ENCODE data around the gene PCDHGA2. TPM values are rescaled to one million over a fixed set of nuclear protein-coding genes. Genes with fewer than 3 reads are reported as not detected.

PCDHGA2 gene
- total RNA-seq = 1.1 and 4.1 TPM in 2 replicates

DNA sequence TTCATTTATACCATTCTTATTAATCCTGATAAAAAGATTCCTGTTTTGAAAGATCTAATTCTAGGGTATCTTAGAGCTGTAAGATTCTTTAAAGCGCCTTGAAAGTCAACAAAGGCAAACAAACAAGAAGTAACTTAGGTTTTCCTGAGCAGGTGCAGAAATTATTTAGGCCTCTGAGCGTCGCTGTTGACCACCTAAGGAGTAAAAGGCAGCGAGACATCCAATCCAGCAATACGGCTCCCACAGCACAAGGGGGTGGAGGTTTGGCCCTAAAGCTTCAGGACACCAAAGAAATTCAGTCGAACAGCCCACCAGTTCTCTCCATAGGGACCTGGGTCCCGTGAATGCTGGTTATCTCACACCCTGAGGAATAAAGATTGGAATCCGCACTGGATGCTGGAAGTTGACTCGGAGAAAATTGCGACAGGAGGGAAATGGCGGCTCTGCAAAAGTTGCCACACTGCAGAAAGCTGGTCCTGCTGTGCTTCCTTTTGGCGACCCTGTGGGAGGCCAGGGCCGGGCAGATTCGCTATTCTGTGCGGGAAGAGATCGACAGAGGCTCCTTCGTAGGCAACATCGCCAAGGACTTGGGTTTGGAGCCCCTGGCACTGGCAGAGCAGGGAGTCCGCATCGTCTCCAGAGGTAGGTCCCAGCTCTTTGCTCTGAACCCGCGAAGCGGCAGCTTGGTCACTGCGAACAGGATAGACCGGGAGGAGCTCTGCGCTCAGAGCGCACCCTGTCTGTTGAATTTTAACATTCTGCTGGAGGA is at the start of gene PCDHGA2:
PCDHGA2 (plus strand) TSS at position 223 of the 769 bp plus-strand sequence.

DNA sequence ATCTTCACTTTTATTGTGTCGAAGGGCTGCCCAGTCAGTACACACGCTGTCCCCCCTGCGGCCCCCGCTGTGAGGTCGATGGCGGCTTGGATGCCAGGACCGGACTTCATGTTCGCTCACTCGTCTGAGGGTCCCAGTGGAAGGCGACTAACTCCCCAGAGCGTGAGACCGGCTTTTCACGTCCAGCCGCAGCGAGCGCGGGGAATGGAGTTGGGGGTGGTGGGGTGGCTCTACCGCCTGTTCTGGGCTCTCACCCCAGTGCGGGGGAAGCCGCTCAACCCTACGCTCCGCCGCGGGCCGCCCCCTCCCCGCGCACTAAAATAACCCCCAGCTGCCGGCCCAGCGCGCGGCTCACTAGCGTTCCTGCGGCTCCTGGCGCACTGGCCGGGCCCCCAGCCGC is 34.8 kb upstream of the PCDHGA2 start, which contains the start of gene SLC25A2:
SLC25A2 (minus strand) TSS at position 294 of the 400 bp plus-strand sequence; CDS start at position 110, 184 bp downstream.

DNA sequence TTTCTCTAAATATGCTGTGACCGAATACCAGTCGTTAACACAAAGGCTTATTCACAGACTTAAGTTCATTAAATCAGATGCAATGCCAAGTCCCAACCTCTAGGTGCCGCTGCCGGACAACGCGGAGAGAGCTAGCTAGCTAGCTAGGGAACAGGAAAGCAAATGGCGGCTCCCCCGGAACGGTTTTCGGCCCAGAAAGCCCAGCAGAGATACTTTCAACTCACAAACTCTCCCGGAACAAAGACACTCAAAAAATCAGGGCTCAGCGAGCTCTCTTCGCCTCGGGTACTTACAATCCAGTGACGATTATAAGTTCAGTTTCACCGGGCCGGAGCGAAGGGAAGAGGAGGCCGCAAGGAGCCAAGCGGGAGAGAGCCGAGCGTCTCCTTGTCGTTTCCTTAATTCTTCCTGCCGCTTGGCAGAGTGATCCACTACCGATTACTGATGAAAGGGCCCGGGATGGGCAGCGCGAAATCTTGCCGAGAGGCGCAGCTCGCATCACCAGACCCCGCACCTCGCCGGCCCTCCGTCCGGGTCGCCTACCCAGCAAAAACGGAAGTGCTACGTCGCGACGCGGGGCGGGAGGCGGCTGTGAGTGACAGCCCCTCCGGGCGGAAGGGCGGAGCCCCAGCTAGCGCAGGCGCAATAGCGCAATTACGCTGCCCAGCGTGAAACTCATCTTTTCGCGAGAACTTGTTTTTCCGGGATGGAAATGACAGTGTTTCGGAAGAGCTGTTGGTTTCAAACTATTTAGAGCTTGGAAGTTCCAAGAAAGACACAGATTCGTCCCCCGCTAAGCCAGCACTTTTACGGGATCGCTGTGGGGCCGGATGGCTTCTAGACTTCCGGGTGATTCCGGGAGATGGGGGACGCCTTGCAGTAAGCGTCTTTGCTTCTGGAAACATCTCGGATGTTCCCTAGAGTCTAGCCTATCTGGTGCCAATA is 18.1 kb upstream of the PCDHGA2 start, which contains the start of gene TAF7:
TAF7 (minus strand) TSS at position 560 of the 945 bp plus-strand sequence. CDS start 740 bp downstream, outside the sequence.

DNA sequence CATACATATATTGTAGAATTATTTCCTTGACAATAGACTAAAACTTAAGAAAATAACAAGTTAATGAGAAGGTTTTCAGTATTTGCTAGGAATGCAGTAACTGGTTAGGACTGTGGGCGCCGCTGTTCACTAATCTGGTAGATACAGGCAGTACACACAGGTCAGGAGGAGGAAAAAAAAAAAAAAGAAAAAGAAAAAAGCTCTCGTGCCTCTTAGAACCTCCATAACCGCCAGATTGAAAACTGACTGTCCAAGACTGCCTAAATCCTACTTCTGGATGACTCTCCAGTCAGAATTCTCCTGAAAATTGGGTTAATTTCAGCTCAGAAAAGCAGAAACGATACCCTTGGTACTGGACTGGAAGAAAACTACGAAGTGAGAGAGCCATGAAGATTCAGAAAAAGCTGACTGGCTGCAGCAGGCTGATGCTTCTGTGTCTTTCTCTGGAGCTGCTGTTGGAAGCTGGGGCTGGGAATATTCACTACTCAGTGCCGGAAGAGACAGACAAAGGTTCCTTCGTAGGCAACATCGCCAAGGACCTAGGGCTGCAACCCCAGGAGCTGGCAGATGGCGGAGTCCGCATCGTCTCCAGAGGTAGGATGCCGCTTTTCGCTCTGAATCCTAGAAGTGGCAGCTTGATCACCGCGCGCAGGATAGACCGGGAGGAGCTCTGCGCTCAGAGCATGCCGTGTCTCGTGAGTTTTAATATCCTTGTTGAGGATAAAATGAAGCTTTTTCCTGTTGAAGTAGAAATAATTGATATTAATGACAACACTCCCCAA is 8.1 kb upstream of the PCDHGA2 start, which contains the start of gene PCDHGA1:
PCDHGA1 (plus strand) TSS at position 216 of the 782 bp plus-strand sequence.

DNA sequence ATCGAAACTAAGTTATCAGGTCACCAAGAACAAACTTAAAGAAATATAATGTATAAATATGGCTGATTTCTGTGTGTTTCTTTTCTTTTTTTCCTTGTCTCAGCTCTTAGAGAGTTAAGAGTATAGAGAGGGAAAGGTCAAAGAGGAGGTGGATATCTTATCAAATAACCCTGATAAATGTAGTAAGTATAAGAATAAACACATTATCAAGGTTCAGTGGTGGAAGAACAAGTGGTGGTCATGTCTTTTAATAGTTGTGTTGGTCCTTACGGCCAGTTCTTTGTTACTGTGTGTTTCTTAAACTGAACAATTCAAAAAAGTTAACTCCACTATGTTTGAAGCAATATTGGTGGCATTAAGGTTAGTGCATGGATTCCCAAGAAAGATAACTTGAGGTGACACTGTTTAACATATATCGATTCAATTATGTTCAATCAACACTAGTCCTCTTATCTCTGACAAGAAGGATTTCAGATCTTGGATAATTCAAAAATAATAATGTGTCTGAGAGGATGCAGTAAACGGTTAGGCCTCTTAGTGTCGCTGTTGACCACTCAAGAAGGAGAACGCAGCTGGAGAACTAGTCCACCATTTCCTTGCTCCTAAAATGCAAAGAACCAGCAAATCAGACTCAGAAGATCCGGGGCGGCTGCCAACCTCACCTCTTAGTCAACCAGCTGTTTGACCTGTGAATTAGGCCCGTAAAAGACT is 4.8 kb downstream of the PCDHGA2 start, which contains the start of gene PCDHGA3:
PCDHGA3 (plus strand) TSS at position 588 of the 711 bp plus-strand sequence. CDS start 205 bp downstream, outside the sequence.

DNA sequence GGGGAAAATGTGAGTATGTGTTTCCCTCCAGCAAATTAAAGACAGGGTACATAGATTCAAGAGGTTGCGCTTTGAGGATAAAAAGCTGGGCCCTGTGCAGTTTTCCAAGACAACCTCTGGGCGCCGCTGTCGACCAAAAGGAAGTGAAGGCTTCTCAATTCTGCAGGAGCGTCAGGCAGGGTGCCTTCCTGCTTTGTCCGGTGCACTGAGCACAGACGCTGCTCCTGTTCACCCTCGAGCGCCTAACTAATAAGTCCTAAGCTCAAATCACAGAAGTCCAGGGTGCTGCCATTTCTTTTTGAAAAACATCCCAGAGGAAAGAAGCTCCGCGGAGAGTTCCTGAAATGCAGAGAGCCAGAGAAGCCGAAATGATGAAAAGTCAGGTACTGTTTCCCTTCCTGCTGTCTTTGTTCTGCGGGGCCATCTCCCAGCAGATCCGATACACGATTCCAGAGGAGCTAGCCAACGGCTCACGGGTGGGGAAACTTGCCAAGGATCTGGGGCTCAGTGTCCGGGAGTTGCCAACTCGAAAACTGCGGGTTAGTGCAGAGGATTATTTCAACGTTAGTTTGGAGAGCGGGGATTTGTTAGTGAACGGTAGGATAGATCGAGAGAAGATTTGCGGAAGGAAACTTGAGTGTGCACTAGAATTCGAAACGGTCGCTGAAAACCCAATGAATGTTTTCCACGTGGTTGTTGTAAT is 11.5 kb downstream of the PCDHGA2 start, which contains the start of gene PCDHGB1:
PCDHGB1 (plus strand) TSS at position 183 of the 703 bp plus-strand sequence; CDS start at position 345, 162 bp downstream.

DNA sequence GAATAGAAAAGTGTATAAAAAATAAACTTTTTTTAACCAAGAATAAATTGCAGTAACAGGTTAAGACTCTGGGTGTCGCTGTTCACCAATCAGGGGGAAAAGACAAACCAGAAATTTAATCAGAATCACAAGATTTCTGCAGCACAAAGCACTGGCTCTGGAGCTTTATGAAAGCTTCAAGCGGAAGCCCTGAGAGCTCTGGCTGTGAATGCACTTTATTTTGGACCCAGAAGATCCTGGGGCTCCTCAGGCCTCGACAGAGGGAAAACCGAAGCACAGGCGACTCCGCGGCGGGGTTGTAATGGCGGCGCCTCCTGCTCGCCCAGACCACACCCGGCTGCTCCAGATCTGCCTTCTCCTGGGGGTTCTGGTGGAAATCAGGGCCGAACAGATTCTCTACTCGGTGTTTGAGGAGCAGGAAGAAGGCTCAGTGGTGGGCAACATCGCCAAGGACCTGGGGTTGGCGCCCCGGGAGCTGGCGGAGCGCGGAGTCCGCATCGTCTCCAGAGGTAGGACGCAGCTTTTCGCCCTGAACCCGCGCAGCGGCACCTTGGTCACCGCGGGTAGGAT is 16.4 kb downstream of the PCDHGA2 start, which contains the start of gene PCDHGA4:
PCDHGA4 (plus strand) TSS at position 122 of the 570 bp plus-strand sequence; CDS start at position 209, 87 bp downstream.

DNA sequence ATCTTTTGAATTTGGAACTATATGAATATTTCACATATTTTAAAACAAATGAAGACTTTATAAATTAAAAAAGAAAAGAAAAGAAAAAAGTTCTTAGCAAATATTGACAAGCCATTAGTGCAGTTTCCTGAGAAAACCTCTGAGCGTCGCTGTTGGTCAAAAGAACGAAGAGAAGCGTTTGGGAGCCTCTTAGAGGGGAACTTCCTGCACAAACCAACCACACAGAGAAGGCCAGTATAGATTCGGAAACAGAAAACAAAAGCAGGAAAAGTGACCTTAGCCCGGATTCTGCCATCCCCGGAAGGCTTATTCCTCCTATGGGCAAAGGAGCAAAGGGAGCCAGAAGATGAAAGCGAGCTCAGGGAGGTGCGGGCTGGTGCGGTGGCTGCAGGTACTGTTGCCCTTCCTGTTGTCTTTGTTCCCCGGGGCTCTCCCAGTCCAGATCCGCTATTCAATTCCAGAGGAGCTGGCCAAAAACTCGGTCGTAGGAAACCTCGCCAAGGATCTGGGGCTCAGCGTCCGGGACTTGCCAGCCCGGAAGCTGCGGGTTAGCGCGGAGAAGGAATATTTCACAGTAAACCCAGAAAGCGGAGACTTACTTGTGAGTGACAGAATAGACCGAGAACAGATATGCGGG is 21.3 kb downstream of the PCDHGA2 start, which contains the start of gene PCDHGB2:
PCDHGB2 (plus strand) TSS at position 205 of the 637 bp plus-strand sequence; CDS start at position 347, 142 bp downstream.

DNA sequence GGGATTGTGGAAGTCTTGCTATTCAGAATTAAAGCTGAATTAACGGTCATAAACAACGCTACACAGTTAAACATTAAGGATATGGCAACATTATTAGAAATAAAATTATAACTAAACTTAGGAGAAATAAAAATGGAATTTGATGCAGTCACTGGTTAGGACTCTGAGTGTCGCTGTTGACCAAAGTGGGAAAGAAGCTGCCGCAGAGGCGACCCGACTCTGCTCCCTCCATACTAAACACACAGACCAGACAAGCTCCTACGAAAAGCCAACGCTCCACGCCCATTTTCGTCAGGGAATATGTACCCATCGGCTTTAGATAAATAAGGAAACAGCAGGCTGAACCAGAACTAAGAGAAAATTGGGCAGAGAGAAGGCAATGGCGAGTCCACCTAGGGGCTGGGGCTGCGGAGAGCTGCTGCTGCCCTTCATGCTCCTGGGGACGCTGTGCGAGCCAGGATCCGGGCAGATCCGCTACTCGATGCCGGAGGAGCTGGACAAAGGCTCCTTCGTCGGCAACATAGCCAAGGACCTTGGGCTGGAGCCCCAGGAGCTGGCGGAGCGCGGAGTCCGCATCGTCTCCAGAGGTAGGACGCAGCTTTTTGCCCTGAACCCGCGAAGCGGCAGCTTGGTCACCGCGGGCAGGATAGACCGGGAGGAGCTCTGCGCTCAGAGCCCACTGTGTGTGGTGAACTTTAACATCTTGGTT is 25.5 kb downstream of the PCDHGA2 start, which contains the start of gene PCDHGA5:
PCDHGA5 (plus strand) TSS at position 211 of the 709 bp plus-strand sequence; CDS start at position 380, 169 bp downstream.

DNA sequence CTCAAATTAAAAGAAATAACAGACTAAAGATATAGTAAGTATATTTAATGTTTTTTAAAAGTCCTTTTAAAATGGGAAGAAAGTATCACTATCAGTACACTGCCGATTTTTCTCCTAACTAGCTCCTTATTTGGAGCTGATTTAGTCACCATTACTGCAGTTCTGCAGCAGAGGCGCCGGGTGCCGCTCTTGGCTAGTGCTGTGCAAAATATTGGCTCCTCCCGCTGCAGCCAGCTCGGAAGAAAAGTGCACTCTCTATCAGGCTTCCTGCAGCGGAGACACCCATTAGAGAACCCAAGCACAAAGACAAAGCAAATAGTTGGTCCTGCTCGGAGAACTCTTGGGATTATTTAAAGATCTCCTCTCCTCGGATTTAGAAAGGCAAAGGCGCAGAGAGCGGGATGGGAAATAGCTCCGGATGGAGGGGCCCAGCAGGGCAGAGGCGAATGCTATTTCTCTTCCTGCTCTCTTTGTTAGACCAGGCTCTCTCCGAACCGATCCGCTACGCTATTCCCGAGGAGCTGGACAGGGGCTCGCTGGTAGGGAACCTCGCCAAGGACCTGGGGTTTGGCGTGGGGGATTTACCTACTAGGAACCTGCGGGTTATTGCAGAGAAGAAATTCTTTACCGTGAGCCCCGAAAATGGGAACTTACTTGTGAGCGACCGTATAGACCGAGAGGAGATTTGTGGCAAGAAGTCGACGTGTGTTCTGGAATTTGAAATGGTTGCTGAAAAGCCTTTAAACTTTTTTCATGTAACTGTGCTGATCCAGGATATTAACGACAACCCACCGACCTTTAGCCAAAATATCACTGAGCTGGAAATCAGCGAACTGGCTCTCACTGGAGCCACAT is 31.7 kb downstream of the PCDHGA2 start, which contains the start of gene PCDHGB3:
PCDHGB3 (plus strand) TSS at position 249 of the 855 bp plus-strand sequence; CDS start at position 402, 153 bp downstream.

DNA sequence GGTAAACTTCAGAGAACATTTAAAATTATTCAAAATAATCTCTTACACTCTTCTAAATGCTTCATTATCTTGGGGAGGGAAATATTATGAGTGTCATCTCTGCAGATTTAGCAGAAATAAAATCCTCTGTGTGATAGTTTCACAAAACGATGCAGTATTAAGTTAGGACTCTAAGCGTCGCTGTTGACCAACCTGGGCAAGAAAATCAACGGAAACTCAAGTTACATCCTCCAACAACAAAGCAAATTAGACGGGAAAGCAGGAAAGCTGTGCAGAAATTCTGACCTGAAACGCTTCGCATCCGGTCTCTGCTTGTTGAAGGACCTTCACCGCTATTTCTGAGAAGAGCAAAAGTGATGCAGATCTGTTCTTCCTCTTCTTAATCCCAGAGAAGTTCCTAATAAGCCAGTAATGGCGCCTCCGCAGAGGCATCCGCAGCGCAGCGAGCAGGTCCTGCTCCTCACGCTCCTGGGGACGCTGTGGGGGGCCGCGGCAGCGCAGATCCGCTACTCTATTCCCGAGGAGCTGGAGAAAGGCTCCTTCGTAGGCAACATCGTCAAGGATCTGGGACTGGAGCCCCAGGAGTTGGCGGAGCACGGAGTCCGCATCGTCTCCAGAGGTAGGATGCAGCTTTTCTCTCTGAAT is 35.2 kb downstream of the PCDHGA2 start, which contains the start of gene PCDHGA6:
PCDHGA6 (plus strand) TSS at position 219 of the 645 bp plus-strand sequence; CDS start at position 412, 193 bp downstream.

DNA sequence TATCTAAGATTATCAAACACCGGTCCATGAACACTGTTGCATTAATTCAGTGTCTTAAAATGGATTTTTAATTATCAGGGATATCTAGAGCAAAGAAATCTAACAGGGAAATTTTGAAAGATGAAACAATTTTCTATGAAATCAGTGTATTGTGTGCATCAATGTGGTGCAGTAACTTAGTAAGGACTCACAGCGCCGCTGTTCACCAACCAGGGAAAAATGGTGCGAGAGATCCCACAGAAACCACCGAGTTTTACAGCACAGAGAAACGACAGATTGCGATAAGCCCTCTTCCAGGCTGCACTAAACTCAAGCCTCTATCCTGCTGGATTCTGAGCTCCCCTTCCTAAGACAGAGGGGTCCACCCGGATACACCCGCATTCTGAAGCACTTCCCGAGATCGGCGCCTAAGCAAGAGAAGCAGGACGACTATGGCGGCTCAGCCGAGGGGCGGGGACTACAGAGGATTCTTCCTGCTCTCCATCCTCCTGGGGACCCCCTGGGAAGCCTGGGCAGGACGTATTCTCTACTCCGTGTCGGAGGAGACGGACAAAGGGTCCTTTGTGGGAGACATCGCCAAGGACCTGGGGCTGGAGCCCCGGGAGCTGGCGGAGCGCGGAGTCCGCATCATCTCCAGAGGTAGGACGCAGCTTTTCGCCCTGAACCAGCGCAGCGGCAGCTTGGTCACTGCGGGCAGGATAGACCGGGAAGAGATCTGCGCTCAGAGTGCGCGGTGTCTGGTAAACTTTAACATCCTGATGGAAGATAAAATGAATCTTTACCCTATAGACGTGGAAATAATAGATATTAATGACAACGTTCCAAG is 44.1 kb downstream of the PCDHGA2 start, which contains the start of gene PCDHGA7:
PCDHGA7 (plus strand) TSS at position 274 of the 826 bp plus-strand sequence; CDS start at position 432, 158 bp downstream.

DNA sequence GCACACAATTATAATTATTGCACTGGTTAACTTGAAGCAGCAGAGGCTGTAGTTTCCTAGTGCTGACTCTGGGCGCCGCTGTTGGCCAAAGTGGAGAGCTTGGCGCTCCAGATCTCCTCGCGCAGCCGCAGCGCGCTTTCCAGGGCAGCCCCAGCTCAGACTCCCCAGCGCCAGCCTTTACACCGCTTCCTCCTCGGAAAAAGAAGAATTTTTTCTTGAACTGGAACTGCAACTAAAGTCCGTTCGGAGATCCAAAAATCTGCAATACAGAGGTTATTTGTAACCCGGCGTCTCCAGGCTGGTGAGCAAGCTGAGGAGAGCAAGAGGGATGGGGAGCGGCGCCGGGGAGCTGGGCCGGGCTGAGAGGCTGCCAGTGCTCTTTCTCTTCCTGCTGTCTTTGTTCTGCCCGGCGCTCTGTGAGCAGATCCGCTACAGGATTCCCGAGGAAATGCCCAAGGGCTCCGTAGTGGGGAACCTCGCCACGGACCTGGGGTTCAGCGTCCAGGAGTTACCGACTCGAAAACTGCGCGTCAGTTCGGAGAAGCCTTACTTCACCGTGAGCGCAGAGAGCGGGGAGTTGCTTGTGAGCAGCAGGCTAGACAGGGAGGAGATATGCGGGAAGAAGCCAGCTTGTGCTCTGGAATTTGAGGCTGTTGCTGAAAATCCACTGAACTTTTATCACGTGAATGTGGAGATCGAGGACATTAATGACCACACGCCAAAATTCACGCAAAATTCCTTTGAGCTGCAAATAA is 49.2 kb downstream of the PCDHGA2 start, which contains the start of gene PCDHGB4:
PCDHGB4 (plus strand) TSS at position 142 of the 755 bp plus-strand sequence; CDS start at position 329, 187 bp downstream.

DNA sequence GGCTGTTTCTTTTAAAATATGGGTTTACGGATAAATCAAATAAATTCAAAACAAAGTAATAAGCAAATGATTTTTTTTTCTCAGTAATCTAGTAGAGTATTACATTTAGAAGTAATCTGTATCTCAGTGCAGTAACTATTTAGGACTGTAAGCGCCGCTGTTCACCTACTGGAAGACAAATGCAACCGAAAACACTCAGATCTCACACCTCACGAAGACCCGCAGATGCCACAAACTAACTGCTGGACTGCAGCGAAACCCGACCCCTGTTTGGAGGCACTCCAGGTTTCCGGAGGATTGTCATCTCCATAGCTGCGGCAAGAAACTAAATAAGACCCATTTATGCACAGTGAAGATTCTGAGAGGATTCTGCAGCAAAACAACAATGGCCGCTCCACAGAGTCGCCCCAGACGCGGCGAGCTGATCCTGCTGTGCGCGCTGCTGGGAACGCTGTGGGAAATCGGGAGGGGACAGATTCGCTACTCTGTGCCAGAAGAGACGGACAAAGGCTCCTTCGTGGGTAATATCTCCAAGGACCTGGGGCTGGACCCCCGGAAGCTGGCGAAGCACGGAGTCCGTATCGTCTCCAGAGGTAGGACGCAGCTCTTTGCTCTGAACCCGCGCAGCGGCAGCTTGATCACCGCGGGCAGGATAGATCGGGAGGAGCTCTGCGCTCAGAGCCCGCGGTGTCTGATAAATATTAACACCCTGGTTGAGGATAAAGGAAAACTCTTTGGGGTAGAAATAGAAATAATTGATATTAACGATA is 54.1 kb downstream of the PCDHGA2 start, which contains the start of gene PCDHGA8:
PCDHGA8 (plus strand) TSS at position 205 of the 770 bp plus-strand sequence; CDS start at position 386, 181 bp downstream.

Data from mesangial cell (primary cell).